Omental fat pad (tissue), 4 donors: Measurements from ENCODE around the gene RIPK1. TPM values are rescaled to one million over a fixed set of nuclear protein-coding genes. Genes with fewer than 3 reads are reported as not detected.
"Not testable (repeated sequence)": the region's sequence is repeated elsewhere in the genome, so short reads cannot be mapped to it uniquely, and the experiment has no call there.

ENCODE experiments used
- ATAC-seq: fragments of 150-250 bp; one replicate; pipeline ENCODE4 v1.9.1; 2016; ENCODE audit warnings: mild to moderate bottlenecking, moderate library complexity; ENCODE audit not compliant: low FRiP score
- DNase-seq: peaks from one replicate; pipeline ENCODE4 v3.0.0-alpha.2; 2019; ENCODE audit warnings: low spot score
- total RNA-seq, 4 donors: library from RNA; depleted of rRNA; stranded (reverse); fragments of >200 nt; gene quantifications; one replicate each; pipeline ENCODE4 v1.1.0, GENCODE V29; 2016
- TF ChIP-seq, protein P1 (sequence below), 3 donors: fragments of 450-650 bp; IDR thresholded peaks; one replicate each; pipeline ENCODE4 v1.5.1; 2016 to 2017; ENCODE audit warnings: antibody characterized with exemption in 3 of 3, mild to moderate bottlenecking in 3 of 3, moderate library complexity in 2 of 3

The RIPK1 gene
- total RNA-seq, 4 donors from 2014 or later = 29.6 to 47.0 (median 31.1) TPM

- ATAC-seq (no peak), DNase-seq (no peak)
- TF ChIP-seq, protein P1, sequence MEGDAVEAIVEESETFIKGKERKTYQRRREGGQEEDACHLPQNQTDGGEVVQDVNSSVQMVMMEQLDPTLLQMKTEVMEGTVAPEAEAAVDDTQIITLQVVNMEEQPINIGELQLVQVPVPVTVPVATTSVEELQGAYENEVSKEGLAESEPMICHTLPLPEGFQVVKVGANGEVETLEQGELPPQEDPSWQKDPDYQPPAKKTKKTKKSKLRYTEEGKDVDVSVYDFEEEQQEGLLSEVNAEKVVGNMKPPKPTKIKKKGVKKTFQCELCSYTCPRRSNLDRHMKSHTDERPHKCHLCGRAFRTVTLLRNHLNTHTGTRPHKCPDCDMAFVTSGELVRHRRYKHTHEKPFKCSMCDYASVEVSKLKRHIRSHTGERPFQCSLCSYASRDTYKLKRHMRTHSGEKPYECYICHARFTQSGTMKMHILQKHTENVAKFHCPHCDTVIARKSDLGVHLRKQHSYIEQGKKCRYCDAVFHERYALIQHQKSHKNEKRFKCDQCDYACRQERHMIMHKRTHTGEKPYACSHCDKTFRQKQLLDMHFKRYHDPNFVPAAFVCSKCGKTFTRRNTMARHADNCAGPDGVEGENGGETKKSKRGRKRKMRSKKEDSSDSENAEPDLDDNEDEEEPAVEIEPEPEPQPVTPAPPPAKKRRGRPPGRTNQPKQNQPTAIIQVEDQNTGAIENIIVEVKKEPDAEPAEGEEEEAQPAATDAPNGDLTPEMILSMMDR (IDR thresholded peaks at IDR 0.05) = no peak
These were observed 71.9 kb downstream of the RIPK1 start for GRCh38 chr6:3140201-3140600.

DNA sequence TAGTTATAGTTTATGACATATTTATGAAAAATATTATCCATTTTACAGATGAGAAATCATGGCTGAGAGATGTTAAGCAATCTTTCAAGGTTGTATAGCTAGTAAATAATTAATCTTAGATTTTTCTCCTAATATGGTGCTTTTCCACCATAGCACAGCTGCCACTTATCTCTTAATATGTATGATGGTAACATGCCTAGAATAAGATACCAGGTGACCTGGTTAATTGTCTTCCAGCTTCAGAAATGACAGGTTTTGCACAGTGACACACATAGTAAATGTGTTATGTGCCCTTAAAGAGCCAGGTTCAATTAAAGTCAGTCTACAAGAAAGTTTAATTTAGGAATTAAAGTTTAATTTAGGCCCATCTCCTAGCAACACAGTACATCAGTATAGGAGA is 74.2 kb downstream of the RIPK1 start:
- DNase-seq (no peak), ATAC-seq (no peak)
- TF ChIP-seq, protein P1 (IDR thresholded peaks at IDR 0.05) = no peak

- TF ChIP-seq, protein P1 (IDR thresholded peaks at IDR 0.05) = no peak
- DNase-seq (no peak), ATAC-seq (no peak)
These were observed 74.9 kb downstream of the RIPK1 start for GRCh38 chr6:3143158-3143557.

DNA sequence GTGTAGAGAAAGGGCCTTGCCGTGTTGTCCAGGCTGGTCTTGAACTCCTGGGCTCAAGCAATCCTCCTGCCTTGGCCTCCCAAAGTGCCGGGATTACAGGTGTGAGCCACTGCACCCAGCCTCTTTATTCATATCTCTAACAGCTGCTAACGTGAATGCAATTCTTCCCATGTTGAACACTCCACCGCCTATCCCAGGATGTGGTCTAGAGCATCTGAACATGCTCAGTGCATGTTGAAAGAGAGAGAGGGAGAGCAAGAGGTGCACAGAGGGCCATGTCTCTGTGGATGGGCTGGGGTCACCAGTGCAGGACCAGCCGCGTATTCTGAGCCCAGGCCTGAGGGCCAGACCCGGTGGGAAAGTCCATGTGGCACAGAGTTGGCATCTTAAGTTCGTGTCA is 76.3 kb downstream of the RIPK1 start:
- TF ChIP-seq, protein P1 (IDR thresholded peaks at IDR 0.05) = no peak
- ATAC-seq (no peak), DNase-seq (no peak)

DNA sequence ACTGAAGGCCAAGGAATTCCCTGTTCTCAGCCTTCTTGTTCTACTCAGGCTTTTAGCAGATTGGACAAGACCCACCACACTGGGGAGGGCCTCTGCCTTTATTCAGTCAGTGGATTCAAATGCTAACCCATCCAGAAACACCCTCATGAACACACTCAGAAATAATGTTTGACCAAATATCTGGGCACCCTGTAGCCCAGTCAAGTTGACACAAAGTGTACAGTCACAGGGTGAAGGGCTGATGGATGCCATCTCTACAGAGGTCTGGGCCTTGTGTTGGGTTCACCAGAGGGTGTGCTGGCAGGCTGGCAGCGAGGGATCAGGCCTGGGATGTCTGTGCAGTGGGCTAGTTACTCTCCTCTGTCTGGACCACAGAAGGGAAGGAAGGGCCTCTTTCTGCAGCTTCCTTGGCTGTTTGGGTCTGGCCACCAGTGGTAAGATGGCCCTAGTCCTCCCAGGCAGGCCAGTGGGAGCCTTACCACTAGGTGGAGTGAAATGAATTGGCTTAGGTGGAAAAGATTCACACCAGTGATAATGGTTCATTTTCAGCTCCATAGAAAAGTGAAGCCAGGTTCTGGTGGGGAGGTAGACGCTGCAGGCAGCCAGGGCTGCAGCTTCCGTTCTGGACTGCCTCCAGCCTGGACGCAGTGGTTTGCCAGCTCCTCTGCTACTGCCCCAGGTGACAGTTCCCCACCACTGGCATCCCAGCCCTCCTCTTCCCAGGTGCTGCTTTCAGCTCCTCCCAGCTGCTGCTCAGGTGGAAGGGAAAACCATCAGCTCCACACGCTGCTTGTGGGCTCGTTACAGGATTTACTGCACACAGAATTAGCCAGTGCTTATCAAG is 79.8 kb downstream of the RIPK1 start:
- TF ChIP-seq, protein P1 (IDR thresholded peaks at IDR 0.05) = no peak
- DNase-seq = no peak
- no peak for ATAC-seq

GRCh38 chr6:3151691-3152090 is 83.4 kb downstream of the RIPK1 start:
- TF ChIP-seq, protein P1 (IDR thresholded peaks at IDR 0.05) = no peak
- ATAC-seq (no peak), DNase-seq (no peak)

- TF ChIP-seq, protein P1 (IDR thresholded peaks at IDR 0.05) = no peak
- ATAC-seq (no peak), DNase-seq (no peak)
These were observed 84.4 kb downstream of the RIPK1 start for GRCh38 chr6:3152689-3153088.

- not testable (repeated sequence) for ATAC-seq, DNase-seq
These were observed 87.1 kb downstream of the RIPK1 start for GRCh38 chr6:3155416-3155815.

GRCh38 chr6:3156184-3157130 is 88.2 kb downstream of the RIPK1 start:
- ATAC-seq, DNase-seq: not testable (repeated sequence)
